ENCODE measurements around the gene TNNT1.
A peak's percentile ranks its signal among the peaks of the same experiment; 100 is the strongest.

The TNNT1 gene

GRCh38 chr19:55146705-55147273 is 2.2 kb downstream of the TNNT1 start:
- H3K4me2 ChIP-seq (ENCODE audit: low read depth, low read length) = 0 out of 2 replicates have a peak overlapping the region, but pooled peaks have one; percentile 18

GRCh38 chr19:55146078-55146704 is 2.8 kb downstream of the TNNT1 start:
- Histone ChIP-seq H3K4me1 (ENCODE audit: low read length) (0 out of 2 replicates have a peak, but pooled peaks cover 2% of the 10 kb centered on the region), H3F3A (ENCODE audit: insufficient read depth, low read length) (no peaks in the 10 kb centered on the region), H4K20me1 (ENCODE audit: insufficient read depth, low read length) (no peaks in the 10 kb centered on the region), H3K79me2 (ENCODE audit: low read length) (no peaks in the 10 kb centered on the region), H3K9me3 (replicated peaks; ENCODE audit: insufficient read depth, low read length) (no peaks in the 10 kb centered on the region), H3K9ac (ENCODE audit: low read length) (no peak overlapping the region), H3K9me2 (replicated peaks; ENCODE audit: insufficient read depth, low read length) (no peaks in the 10 kb centered on the region), H3K27ac (ENCODE audit: low read length) (no peak overlapping the region), H3K4me2 (ENCODE audit: low read depth, low read length) (no peak overlapping the region), H3K4me3 (ENCODE audit: low read length) (no peak overlapping the region), H3K36me3 (replicated peaks; ENCODE audit: insufficient read depth, low read length) (no peaks in the 10 kb centered on the region), H3K27me3 (replicated peaks; ENCODE audit: insufficient read depth, low read length) (peaks cover 82% of the 10 kb centered on the region), H2AFZ (ENCODE audit: low read length) (no peak overlapping the region)
- no peak for TF ChIP-seq EZH2 (optimal IDR thresholded peaks at IDR 0.05; ENCODE audit: low read depth, low read length)
- no peak for TF ChIP-seq EZH2phosphoT487 (IDR thresholded peaks at IDR 0.05; ENCODE audit: low read length)
- TF ChIP-seq, protein P1, sequence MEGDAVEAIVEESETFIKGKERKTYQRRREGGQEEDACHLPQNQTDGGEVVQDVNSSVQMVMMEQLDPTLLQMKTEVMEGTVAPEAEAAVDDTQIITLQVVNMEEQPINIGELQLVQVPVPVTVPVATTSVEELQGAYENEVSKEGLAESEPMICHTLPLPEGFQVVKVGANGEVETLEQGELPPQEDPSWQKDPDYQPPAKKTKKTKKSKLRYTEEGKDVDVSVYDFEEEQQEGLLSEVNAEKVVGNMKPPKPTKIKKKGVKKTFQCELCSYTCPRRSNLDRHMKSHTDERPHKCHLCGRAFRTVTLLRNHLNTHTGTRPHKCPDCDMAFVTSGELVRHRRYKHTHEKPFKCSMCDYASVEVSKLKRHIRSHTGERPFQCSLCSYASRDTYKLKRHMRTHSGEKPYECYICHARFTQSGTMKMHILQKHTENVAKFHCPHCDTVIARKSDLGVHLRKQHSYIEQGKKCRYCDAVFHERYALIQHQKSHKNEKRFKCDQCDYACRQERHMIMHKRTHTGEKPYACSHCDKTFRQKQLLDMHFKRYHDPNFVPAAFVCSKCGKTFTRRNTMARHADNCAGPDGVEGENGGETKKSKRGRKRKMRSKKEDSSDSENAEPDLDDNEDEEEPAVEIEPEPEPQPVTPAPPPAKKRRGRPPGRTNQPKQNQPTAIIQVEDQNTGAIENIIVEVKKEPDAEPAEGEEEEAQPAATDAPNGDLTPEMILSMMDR (IDR thresholded peaks at IDR 0.05; ENCODE audit: low read length) = peak; percentile 49
- no peak for DNase-seq

More at GRCh38 chr19:55146705-55147273, 2.2 kb downstream of the TNNT1 start:
- Histone ChIP-seq H3K4me3 (ENCODE audit: low read length) (no peak overlapping the region), H3K27ac (ENCODE audit: low read length) (no peak overlapping the region), H3K4me1 (ENCODE audit: low read length) (0 out of 2 replicates have a peak, but pooled peaks cover 2% of the 10 kb centered on the region), H3K27me3 (replicated peaks; ENCODE audit: insufficient read depth, low read length) (peaks cover 82% of the 10 kb centered on the region), H3K79me2 (ENCODE audit: low read length) (no peaks in the 10 kb centered on the region), H3K9me3 (replicated peaks; ENCODE audit: insufficient read depth, low read length) (no peaks in the 10 kb centered on the region), H3F3A (ENCODE audit: insufficient read depth, low read length) (no peaks in the 10 kb centered on the region), H3K36me3 (replicated peaks; ENCODE audit: insufficient read depth, low read length) (no peaks in the 10 kb centered on the region), H3K9me2 (replicated peaks; ENCODE audit: insufficient read depth, low read length) (no peaks in the 10 kb centered on the region), H3K9ac (ENCODE audit: low read length) (no peak overlapping the region), H2AFZ (ENCODE audit: low read length) (no peak overlapping the region), H4K20me1 (ENCODE audit: insufficient read depth, low read length) (no peaks in the 10 kb centered on the region)
- TF ChIP-seq, protein P1 (IDR thresholded peaks at IDR 0.05; ENCODE audit: low read length) = no peak
- TF ChIP-seq EZH2phosphoT487 (IDR thresholded peaks at IDR 0.05; ENCODE audit: low read length) (no peak), EZH2 (optimal IDR thresholded peaks at IDR 0.05; ENCODE audit: low read depth, low read length) (no peak)
- DNase-seq = no peak

DNA sequence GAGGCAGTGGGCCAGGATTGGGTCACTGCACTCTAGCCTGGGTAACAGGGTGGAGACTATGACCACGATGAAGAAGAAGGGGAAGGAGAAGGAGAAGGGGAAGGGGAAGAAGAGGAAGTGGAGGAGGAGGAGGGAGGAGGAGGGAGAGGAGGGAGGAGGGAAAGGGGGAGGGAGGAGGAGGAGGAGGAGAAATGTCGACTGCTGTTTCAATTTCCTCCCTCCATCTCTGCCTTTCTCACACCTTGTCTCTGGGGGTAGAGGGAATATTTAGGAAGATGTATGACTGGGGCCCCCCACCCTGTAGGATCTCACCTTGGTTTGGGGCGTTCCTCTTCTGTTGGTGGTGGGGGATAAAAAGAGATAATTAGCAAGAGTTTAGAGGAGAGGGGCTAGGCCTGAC is 3.8 kb downstream of the TNNT1 start:
- Histone ChIP-seq H3K27ac (ENCODE audit: low read length) (no peak overlapping the region), H3K4me1 (ENCODE audit: low read length) (0 out of 2 replicates have a peak, but pooled peaks cover 2% of the 10 kb centered on the region), H3K4me2 (ENCODE audit: low read depth, low read length) (no peak overlapping the region), H3K36me3 (replicated peaks; ENCODE audit: insufficient read depth, low read length) (no peaks in the 10 kb centered on the region), H3K9me2 (replicated peaks; ENCODE audit: insufficient read depth, low read length) (no peaks in the 10 kb centered on the region), H4K20me1 (ENCODE audit: insufficient read depth, low read length) (no peaks in the 10 kb centered on the region), H3F3A (ENCODE audit: insufficient read depth, low read length) (no peaks in the 10 kb centered on the region), H3K27me3 (replicated peaks; ENCODE audit: insufficient read depth, low read length) (peaks cover 85% of the 10 kb centered on the region), H3K79me2 (ENCODE audit: low read length) (no peaks in the 10 kb centered on the region), H3K9me3 (replicated peaks; ENCODE audit: insufficient read depth, low read length) (no peaks in the 10 kb centered on the region), H2AFZ (ENCODE audit: low read length) (no peak overlapping the region), H3K4me3 (ENCODE audit: low read length) (no peak overlapping the region), H3K9ac (ENCODE audit: low read length) (no peak overlapping the region)
- DNase-seq = no peak
- TF ChIP-seq, protein P1 (IDR thresholded peaks at IDR 0.05; ENCODE audit: low read length) = no peak
